Muscle layer of duodenum (tissue), 2 donors: Measurements from ENCODE around the gene ASCC2.

Source experiments
- H3K27ac ChIP-seq: one replicate; pipeline ENCODE4 v1.7.0; 2013; ENCODE audit warnings: mild to moderate bottlenecking, low read length
- H3K27me3 ChIP-seq: one replicate; pipeline ENCODE4 v1.7.0; 2013; ENCODE audit warnings: low read depth, mild to moderate bottlenecking, control low read depth, low read length
- H3K36me3 ChIP-seq, 2 donors: one replicate each; pipeline ENCODE4 v1.7.0; 2013; ENCODE audit warnings: low read length in 2 of 2, control low read depth in 1 of 2, mild to moderate bottlenecking in 1 of 2; ENCODE audit not compliant: insufficient read depth in 2 of 2, control insufficient read depth in 1 of 2
- H3K4me1 ChIP-seq, 2 donors: one replicate each; pipeline ENCODE4 v1.7.0; 2013; ENCODE audit warnings: low read length in 2 of 2, mild to moderate bottlenecking in 2 of 2, control low read depth in 1 of 2, moderate library complexity in 1 of 2; ENCODE audit not compliant: insufficient read depth in 2 of 2, control insufficient read depth in 1 of 2
- H3K4me3 ChIP-seq, 2 donors: one replicate each; pipeline ENCODE4 v1.7.0; 2013; ENCODE audit warnings: low read length in 2 of 2, low read depth in 1 of 2, mild to moderate bottlenecking in 1 of 2
- H3K9me3 ChIP-seq, 2 donors: one replicate each; pipeline ENCODE4 v1.7.0; 2013; ENCODE audit warnings: low read length in 2 of 2, control low read depth in 1 of 2, mild to moderate bottlenecking in 1 of 2; ENCODE audit not compliant: control insufficient read depth in 1 of 2
- donor health status: healthy.

The ASCC2 gene

DNA sequence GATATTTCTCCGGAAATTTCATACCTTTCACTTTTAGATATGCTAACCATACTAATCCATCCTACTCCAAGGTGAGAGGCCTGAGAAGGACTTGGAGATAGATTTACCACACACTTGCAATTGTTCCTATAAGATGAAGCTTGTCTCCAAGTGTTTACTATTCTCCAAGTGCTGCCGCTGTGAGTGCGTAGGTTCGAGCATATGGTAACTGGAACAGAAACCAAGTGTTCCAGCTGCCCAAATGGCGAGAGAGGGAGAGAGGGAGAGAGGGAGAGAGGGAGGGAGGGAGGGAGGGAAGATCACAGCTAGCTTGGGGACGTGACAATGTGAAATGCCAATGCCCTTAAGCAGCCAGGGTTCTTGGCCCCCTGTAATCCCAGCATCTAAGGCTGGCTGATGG, 21.5 kb downstream of the ASCC2 start:
- peaks cover 0 to 14% of the 10 kb centered on the region in 2 donors for H3K4me1 ChIP-seq
- no peaks in the 10 kb centered on the region for H3K9me3 ChIP-seq
- no peak overlapping the region for H3K27ac ChIP-seq
- no peak overlapping the region for H3K4me3 ChIP-seq
- no peaks in the 10 kb centered on the region for H3K27me3 ChIP-seq
- peaks cover 41 to 75% of the 10 kb centered on the region in 2 donors for H3K36me3 ChIP-seq

- H3K4me1 ChIP-seq: peaks cover 0 to 12% of the 10 kb centered on the region in 2 donors
- peaks cover 45 to 75% of the 10 kb centered on the region in 2 donors for H3K36me3 ChIP-seq
- no peaks in the 10 kb centered on the region for H3K9me3 ChIP-seq
- no peak overlapping the region for H3K4me3 ChIP-seq
- no peak overlapping the region for H3K27ac ChIP-seq
- H3K27me3 ChIP-seq: no peaks in the 10 kb centered on the region
Measured at GRCh38 chr22:29816128-29816527, 21.9 kb downstream of the ASCC2 start.

- Histone ChIP-seq H3K27ac (no peak overlapping the region), H3K9me3 (no peaks in the 10 kb centered on the region), H3K4me3 (no peak overlapping the region), H3K27me3 (no peaks in the 10 kb centered on the region), H3K4me1 (peaks cover 0 to 12% of the 10 kb centered on the region in 2 donors), H3K36me3 (peaks cover 48 to 76% of the 10 kb centered on the region in 2 donors)
Measured at GRCh38 chr22:29815580-29815979, 22.5 kb downstream of the ASCC2 start.

GRCh38 chr22:29814003-29814402, 24.1 kb downstream of the ASCC2 start:
- Histone ChIP-seq H3K9me3 (no peaks in the 10 kb centered on the region), H3K4me3 (no peak overlapping the region), H3K27me3 (no peaks in the 10 kb centered on the region), H3K27ac (no peak overlapping the region), H3K4me1 (peaks cover 0 to 12% of the 10 kb centered on the region in 2 donors), H3K36me3 (peaks cover 48 to 65% of the 10 kb centered on the region in 2 donors)

GRCh38 chr22:29813563-29813962, 24.5 kb downstream of the ASCC2 start:
- H3K36me3 ChIP-seq: peaks cover 48 to 61% of the 10 kb centered on the region in 2 donors
- no peak overlapping the region for H3K4me3 ChIP-seq
- no peaks in the 10 kb centered on the region for H3K9me3 ChIP-seq
- H3K4me1 ChIP-seq: peaks cover 0 to 12% of the 10 kb centered on the region in 2 donors
- no peaks in the 10 kb centered on the region for H3K27me3 ChIP-seq
- H3K27ac ChIP-seq: no peak overlapping the region

DNA sequence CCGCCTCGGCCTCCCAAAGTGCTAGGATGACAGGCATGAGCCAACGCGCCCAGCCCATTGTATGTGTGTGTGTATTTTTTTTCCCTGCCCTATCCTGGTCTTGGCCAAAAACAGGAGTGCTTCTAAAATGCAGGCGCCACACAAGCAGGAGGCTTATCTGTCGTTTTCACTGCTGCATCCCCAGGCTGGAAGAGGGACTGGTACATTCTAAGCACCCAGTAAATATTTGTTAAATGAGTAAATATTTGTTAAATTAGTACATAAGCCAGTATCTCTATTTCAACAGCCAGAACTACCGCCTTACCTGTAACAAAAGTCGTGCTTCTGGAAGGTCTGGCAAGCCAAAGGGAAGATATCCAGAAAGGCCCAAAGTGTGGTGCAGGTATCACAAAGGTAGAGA, 24.9 kb downstream of the ASCC2 start:
- H3K36me3 ChIP-seq: peaks cover 50 to 63% of the 10 kb centered on the region in 2 donors
- H3K9me3 ChIP-seq: no peaks in the 10 kb centered on the region
- no peak overlapping the region for H3K4me3 ChIP-seq
- H3K27ac ChIP-seq: no peak overlapping the region
- no peaks in the 10 kb centered on the region for H3K27me3 ChIP-seq
- peaks cover 0 to 12% of the 10 kb centered on the region in 2 donors for H3K4me1 ChIP-seq

GRCh38 chr22:29811377-29811776, 26.7 kb downstream of the ASCC2 start:
- H3K36me3 ChIP-seq: peaks cover 58 to 66% of the 10 kb centered on the region in 2 donors
- peaks cover 0 to 13% of the 10 kb centered on the region in 2 donors for H3K4me1 ChIP-seq
- no peaks in the 10 kb centered on the region for H3K9me3 ChIP-seq
- no peaks in the 10 kb centered on the region for H3K27me3 ChIP-seq
- no peak overlapping the region for H3K27ac ChIP-seq
- H3K4me3 ChIP-seq: no peak overlapping the region

- Histone ChIP-seq H3K36me3 (peaks cover 67 to 78% of the 10 kb centered on the region in 2 donors), H3K4me3 (no peak overlapping the region), H3K4me1 (peaks cover 0 to 10% of the 10 kb centered on the region in 2 donors), H3K9me3 (no peaks in the 10 kb centered on the region), H3K27ac (no peak overlapping the region), H3K27me3 (no peaks in the 10 kb centered on the region)
Measured at GRCh38 chr22:29810216-29810615, 27.9 kb downstream of the ASCC2 start.

- Histone ChIP-seq H3K27me3 (no peaks in the 10 kb centered on the region), H3K9me3 (no peaks in the 10 kb centered on the region), H3K27ac (no peak overlapping the region), H3K4me1 (peaks cover 0 to 7% of the 10 kb centered on the region in 2 donors), H3K36me3 (peaks cover 56 to 69% of the 10 kb centered on the region in 2 donors), H3K4me3 (no peak overlapping the region)
Measured at GRCh38 chr22:29806196-29806595, 31.9 kb downstream of the ASCC2 start.

- Histone ChIP-seq H3K4me3 (no peak overlapping the region), H3K27ac (no peak overlapping the region), H3K9me3 (no peaks in the 10 kb centered on the region)
Measured at GRCh38 chr22:29804985-29805384, 33.1 kb downstream of the ASCC2 start.

DNA sequence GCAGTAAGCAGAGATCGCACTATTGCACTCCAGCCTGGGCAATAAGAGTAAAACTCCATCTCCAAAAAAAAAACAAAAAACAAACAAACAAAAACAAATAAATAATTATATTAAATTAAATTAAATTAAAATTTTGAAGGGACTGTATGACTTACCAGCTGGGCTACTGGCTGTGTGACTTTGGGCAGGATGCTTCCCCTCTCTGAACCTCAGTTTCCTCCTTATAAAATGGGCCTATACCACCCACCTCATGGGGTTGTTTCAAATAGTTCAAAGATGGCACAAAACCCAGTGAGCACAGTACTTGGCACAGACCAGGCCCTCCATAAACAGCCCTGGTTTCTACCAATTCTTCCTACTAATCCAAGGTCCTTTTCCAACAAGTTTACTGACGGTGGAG, 34.9 kb downstream of the ASCC2 start:
- Histone ChIP-seq H3K4me3 (no peak overlapping the region), H3K4me1 (peaks cover 0 to 17% of the 10 kb centered on the region in 2 donors), H3K27ac (no peak overlapping the region), H3K27me3 (no peaks in the 10 kb centered on the region), H3K9me3 (no peaks in the 10 kb centered on the region), H3K36me3 (peaks cover 70 to 85% of the 10 kb centered on the region in 2 donors)

More at GRCh38 chr22:29804985-29805384, 33.1 kb downstream of the ASCC2 start:
- peaks cover 65 to 71% of the 10 kb centered on the region in 2 donors for H3K36me3 ChIP-seq
- H3K4me1 ChIP-seq: peaks cover 0 to 7% of the 10 kb centered on the region in 2 donors
- H3K27me3 ChIP-seq: no peaks in the 10 kb centered on the region

DNA sequence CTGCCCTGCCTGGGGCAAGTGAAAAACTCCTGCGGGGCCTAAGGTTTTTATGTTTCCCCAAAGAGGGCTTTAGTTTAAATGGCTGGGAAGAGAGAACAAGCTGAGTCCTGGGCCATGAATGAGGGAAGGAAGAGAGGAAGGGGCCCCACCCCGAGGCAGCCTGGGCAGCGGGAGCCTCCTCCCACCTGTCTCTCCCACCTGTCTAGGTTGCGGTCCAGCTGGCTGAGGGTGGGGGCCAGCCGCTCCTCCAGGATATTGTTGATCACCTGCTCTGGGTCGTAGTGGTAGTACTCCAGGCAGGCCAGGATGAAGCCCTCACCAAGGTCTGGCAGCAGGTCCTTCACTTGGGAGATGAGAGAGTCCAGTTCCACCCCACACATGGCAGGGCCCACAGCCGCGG, 36.3 kb downstream of the ASCC2 start:
- no peak overlapping the region for H3K27ac ChIP-seq
- H3K9me3 ChIP-seq: no peaks in the 10 kb centered on the region
- H3K27me3 ChIP-seq: no peaks in the 10 kb centered on the region
- peaks cover 0 to 20% of the 10 kb centered on the region in 2 donors for H3K4me1 ChIP-seq
- peaks cover 59 to 82% of the 10 kb centered on the region in 2 donors for H3K36me3 ChIP-seq
- H3K4me3 ChIP-seq: no peak overlapping the region
